ENCODE results near the gene PDGFRB. TPM values are rescaled to one million over a fixed set of nuclear protein-coding genes. Genes with fewer than 3 reads are reported as not detected.

The PDGFRB gene
- total RNA-seq, 1 experiment from 2014 or later: 67.6 TPM

DNA sequence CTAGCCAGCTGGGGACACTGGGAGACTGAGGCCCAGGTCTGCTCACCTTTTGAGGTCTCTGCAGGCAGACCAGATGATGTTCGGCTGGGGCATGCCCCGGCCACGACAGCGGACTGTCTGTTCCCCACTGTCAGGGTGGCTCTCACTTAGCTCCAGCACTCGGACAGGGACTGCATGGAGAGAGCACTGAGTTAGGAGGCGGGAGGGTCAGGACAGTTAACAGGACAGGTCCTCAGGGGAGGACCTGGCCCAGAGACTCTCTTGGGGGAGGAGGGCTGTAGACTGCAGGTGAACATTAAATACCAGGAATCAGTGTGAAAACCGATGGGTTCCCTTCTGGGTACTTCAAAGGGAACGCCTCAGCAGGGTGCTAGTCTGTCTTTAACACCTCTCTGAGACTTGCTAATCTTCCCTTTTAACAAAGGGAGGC lies 25.1 kb downstream of the PDGFRB start:
- no peak for DNase-seq (ENCODE audit: low read depth)

DNA sequence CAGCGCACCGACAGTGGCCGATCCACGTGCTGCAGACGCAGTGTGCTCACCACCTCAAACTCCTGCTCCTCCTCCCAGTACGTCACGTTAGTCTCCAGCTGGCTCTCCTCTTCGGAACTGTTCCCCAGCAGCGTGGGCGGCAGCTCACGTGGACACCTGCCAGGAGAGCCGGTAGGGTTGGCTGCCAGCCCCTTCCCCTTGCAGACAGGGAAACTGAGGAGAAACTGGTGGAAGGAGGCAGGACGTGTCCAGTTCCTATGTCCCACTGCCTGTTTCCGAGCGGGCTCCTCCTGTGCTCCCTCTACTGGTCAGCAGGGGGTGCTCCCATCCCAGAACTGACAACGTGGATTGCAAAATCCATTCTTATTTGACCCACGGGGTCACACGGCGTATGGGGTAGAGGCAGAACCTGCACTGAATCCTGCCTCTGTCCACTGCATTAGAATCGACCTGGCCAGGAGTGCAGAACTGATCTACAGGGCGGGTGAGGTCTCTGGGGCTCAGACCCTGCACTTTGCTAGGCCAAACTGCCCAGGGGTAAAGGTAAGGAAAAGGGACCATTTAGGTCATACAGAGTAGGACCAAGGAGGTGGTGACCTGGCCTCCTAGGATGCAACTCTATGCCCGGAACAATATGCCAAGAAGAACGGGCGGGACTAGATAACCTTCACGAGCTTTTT lies 25.7 kb downstream of the PDGFRB start:
- peak; percentile 57 for DNase-seq (ENCODE audit: low read depth)

DNA sequence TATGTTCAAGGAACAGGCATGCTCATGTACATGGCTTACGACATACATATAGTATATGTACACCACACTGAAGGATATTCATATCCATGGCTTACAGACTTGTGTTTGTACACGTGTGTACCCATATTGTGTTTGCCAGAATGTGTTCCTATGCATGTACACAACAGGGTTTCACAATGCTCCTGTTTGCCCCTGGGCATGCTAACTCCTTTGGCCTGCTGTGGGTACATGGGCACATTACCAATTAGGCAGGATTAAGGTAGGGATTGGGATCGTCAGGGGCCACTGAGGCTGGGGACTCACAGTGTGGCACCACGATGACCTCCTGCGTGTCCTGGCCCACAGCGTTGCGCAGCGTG lies 26.2 kb downstream of the PDGFRB start:
- no peak for DNase-seq (ENCODE audit: low read depth)

DNA sequence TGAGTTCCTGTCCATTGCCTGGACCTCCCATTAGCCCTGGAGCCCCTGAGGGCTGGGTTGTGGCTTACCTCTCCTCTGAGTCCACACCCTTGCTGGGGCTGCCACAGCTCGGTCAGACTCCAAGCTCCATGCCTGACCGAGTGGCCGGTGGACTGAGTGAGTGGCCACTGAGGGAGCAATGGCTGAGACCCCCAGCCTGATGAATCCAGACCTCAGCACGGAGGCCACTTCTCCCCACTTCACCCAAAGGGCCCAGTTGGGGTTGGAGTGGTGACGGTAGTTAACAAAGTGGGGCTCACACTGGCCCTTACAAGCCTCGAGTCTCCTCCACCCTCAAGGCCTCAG lies 28.8 kb downstream of the PDGFRB start:
- no peak for DNase-seq (ENCODE audit: low read depth)

DNA sequence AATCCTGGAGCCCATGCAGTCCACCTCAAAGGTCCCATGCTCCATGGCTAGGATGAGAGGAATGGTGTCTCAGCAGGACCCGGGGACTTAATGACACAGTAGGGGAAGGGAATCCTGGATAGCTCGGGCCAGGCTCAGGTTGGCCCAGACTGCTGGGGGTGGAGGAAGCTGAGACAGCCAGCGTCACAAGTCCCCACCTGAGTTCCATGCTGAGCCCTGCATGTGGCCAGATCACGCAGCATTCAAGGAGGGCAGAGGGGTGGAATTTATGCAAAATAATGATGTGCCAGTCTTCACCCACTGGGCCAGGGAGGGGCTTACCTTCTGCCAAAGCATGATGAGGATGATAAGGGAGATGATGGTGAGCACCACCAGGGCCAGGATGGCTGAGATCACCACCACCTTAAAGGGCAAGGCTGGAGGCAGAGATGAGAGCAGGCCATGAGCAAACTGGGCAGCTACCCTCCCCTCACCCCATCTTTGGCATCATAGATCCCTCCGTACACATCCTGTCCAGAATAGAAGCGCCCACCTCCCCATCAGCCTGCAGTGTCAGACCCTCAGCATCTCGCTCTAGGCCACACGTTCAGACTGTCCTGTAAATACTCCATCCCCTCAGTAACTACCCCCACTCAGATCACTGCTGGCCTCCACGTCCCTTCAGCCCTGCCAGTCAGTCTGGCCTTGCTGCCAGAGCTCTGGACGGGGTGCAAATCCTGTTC lies 29.3 kb downstream of the PDGFRB start:
- DNase-seq (ENCODE audit: low read depth): no peak

DNA sequence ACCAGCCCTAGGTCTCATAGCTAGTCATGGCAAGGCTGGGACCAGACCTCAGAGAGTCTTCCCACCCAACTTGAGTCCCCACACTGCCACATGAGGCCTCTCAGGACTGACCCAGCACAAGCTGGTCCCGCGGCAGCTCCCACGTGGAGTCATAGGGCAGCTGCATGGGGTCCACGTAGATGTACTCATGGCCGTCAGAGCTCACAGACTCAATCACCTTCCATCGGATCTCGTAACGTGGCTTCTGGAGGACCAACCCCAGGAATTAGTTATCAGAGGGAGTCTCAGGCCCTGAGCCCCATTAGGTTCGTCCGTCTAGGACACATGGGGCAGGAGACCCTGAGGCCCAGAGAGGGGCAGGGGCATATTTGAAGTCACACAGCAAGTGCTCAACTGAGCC lies 30.3 kb downstream of the PDGFRB start:
- no peak for DNase-seq (ENCODE audit: low read depth)

DNA sequence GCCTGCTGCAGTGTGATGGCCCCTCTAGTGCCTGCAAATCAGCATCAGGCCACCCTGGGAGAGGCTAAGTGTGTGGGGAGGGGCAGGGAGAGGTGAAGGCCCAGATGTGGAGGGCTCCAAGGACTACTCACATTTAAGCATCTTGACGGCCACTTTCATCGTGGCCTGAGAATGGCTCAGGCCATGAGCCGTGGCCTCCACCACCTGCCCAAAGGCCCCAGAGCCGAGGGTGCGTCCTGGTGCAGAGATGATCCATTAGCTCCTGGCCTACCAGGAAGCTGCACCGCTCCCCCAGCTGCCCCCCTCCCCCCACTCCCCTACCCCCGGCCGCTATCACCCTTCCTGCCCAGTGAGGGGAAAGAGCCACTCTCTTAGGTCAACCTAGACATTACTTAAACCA lies 31.0 kb downstream of the PDGFRB start:
- DNase-seq (ENCODE audit: low read depth): no peak

DNA sequence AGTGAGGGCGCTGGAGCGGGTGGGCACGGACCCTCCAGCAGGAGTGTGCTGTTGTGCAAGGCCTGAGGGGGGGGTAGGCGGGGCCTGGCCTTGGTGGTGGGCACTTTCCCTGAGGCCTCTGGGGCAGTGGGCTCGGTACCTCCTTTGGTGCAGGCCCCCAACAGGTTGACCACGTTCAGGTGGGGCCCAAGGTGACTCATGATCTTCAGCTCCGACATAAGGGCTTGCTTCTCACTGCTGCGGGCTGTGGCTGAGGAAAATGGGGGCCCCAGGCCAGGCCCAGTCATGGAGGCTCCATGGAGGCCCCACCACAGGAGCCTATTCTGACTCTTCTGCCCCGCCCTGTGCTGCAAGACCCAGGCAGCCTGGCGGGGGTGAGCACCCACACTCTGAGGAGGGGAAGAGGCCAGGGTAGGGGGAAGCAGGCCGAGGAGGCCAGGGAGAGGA lies 31.5 kb downstream of the PDGFRB start:
- no peak for DNase-seq (ENCODE audit: low read depth)

DNA sequence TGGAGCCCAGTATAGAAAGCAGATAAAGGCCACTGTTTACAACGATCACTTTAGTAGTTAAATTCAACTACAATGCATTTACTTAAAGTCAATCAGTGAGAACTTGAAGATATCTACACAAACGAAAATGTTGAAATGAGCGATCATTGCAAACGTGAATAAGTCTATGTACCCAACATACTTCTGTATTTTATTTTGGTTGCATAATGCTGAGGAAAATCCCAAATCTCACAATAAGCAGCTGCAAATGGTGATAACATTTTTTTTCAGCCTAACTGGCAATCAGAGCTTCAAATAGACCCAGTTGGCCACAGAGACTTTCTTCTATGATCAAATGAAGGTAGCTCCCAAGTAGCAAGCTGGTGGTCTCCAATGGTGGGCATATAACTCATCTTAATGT lies 32.1 kb downstream of the PDGFRB start:
- no peak for DNase-seq (ENCODE audit: low read depth)

DNA sequence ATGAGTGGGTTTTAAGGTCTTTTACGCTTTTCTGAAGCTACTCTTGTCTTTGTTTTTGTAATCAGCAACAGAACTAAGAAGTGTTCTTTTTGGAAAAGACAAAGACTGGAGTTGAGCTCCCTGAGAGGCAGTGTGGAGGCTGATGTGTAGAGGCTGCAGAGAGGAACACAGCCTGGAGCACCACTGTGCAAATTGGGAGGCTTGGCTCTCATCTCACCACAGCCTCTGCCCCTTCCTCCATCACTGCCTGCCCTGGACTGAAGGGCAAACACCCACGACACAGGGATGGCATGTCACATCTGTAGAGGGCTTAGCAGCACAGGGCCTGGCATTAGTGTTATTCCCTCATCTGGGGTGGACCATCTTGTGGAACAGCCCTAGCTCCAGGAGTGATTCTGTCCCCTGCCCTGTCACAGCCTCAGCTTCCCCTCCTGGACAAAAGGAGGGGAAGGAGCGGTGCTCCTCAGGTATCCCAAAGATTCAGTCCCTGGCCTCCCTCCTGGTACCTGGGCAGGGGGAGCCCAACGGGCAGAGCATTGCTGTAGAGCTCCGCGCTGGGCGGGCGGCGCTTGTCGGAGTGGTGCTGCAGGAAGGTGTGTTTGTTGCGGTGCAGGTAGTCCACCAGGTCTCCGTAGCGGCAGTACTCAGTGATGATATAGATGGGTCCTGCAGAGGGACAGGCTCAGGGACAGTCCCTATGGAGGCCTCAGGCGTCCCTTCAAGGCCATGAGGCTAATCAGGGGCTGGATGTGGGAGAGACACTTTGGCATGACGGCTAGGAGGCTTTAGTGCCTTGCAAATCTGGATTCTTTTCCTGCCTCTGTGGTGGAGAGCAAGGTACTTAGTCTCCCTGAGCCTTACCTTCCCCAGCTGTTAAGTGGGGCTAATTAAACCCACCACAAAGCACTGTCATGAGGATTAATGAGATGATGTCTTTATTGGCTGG lies 32.8 kb downstream of the PDGFRB start:
- no peak for DNase-seq (ENCODE audit: low read depth)

DNA sequence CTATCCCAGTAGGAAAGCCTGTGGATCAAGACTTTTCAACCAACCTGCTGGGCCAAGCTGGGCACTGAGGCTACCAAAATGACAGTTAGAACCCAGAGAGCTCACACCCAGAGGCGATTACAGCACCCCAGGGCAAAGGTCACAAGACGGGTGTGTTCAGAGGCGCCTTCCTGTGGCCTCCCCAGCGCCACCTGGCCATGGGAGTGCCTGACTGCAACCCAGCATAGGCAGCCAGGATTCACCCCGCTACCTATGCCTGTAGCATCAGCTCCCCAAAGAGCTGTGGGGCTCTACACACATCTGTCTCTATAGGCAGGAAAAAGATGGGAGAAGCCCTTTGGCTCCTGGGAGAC lies 33.5 kb downstream of the PDGFRB start:
- DNase-seq (ENCODE audit: low read depth): no peak

DNA sequence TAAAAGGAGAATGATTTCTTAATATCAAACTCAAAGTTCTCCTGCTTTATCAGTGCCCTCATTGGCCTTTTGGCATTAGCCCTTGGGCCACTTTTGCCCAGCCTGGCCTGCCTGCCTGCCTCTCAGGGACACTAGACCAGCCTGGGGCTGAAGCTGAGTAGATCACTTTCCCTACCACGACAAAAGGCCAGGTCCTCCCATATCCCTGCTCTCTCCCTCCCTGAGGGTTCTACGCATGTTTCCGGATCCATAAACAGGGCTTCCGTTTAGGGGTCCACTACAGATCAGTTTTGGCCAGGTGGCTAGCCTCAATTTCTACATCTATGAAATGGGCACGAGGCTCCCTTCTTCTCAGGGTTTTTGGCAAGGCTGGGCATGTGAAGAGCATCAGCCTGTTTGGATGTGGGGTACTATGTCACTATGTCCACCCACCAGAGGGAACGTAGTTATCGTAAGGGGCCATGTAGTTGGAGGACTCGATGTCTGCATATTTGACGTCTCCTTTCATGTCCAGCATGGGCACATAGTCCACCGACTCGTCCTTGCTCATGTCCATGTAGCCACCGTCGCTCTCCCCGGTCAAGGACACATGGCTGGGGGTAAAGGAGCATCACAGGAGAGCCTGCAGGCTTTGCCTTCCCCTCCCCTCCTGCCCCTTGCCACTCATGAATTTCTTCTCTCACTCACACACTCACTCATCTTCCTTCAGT lies 34.0 kb downstream of the PDGFRB start:
- no peak for DNase-seq (ENCODE audit: low read depth)

DNA sequence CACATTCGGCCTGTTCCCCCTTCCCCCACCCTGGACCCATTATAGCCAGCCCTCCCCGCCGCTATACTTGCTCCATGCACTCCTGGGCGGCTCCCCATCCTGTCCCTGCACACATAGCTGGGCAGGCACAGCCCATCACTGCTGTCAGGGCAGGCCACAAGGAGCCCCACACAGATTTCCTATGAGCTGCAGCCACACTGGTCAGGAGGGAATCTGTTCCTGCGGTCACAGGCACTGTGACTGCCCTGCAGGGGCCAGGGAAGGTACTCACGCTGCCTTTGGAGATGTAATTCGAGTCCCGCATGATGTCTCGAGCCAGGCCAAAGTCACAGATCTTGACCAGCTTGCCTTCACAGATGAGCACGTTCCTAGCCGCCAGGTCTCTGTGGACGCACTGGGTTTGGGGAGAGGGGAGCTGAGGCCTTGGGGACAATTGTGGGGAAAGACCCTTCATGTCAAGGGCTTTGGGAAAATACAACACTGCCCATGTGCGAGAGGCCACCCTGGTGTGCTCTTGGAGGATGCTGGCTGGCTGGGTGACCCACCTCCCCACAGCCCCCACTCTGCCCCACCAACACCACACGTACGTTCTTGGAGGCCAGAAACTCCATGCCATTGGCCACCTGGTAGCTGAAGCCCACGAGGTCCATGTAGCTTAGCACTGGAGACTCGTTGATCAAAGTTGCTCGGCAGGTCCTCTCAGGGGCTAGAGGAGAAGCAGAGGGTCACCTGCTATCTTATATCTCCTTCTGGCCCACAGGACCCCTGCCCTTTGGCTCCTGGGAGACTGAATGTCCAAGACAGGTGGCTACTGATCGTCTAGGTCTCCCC lies 34.8 kb downstream of the PDGFRB start:
- no peak for DNase-seq (ENCODE audit: low read depth)

DNA sequence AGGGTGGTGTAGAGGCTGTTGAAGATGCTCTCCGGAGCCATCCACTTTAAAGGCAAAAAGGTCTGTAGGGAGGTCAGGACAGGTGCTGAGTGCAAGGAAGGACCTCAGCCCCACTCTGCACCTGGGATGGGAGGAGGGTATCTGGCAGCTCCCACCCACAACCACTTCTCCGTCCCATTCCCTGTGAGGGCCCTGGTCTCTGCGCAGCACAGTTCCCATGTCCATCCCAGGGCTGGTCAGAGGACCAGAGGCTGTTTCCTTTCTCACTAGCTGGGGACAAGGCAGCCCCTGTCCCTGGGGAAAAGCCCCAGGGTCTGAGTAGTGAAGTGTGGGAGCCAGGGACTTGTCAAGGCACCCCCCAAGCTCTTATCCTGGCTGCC lies 35.6 kb downstream of the PDGFRB start:
- no peak for DNase-seq (ENCODE audit: low read depth)

DNA sequence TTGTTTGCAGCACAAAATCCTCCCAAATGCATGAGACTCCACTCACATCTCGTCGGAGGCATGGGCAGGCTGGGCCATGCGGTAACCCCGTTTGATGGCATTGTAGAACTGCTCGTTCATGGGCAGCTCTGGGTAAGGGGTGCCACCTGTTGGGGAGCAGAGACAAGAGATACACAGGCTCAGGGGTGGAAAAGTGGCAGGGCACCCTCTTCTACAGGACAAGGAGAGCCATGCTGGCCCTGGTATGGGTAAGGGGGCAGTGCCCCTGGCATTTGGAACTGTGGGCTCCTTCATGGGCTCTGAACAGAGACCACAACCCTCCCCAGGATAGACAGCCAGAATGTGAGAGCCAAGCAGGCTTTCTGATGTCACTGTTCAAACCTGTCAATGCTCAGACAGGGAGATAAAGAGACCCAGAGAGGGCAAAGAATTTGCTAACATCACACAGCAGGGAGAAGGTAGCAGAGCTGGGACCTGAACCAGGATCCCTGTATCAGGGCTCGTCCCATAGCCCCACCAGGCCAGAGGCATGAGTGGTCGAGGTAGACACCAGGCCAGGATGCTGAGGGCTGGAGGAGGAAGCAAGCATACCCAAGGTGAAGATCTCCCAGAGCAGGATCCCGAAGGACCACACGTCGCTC lies 36.1 kb downstream of the PDGFRB start:
- DNase-seq (ENCODE audit: low read depth): no peak

DNA sequence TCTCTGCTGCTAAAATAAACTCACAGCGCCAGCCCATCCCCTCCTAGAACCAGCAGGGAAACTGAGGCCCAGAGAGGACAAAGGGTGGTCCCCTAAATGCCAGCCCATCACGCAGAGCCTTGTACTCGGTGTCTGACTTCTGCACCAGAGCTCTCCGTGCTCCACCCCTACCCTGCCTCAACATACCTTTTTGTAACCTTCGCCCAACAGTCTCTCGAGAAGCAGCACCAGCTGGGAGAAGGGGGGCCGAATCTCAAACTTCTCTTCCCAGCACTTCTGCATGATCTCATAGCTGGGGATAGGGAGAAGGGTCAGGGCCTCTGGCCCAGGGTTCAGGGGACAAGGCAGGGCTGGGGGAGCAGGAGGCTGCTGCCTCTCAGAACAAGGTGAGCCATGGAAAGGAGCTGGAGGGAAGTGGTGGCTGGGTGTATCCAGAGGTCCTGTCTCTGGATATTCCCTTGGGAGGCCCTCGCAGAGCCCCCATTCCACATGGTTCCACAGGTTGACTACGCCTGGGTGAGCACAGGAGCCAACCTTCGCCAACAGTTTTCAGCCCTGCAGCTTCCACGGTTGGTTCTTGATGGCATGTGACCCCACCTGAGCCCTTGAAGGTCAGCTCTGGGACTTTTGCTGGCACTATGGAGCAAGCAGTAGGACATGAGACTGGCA lies 37.0 kb downstream of the PDGFRB start:
- no peak for DNase-seq (ENCODE audit: low read depth)

DNA sequence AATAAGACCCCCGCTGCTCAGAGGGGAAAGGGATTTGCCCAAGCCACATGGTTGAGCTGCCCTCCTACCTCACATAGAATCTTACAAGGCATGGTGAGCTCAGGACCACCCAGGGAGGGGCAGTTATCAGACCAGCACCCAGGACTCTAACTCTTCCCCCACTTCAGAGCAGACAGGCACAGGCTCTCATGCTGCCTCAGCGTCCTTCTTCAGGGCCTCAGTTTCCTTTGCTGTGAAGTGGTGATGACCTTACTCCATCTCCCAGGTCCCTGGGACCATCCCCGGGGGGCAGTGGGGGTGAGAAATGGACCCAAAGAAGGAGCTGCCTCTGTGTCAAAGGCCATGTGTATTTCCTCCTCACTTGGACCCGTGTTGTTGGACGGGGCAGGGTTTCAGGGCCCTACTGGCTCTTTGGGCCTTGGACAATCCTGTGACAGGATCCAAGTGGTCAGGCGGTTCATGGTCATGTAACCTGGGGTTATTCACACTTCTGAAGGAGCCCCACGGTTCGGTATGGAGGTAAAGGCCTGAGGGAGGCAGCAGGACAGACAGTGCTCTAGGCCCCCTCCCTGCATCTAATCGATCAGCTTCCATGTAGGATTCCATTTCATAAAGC lies 37.6 kb downstream of the PDGFRB start:
- DNase-seq (ENCODE audit: low read depth): no peak

DNA sequence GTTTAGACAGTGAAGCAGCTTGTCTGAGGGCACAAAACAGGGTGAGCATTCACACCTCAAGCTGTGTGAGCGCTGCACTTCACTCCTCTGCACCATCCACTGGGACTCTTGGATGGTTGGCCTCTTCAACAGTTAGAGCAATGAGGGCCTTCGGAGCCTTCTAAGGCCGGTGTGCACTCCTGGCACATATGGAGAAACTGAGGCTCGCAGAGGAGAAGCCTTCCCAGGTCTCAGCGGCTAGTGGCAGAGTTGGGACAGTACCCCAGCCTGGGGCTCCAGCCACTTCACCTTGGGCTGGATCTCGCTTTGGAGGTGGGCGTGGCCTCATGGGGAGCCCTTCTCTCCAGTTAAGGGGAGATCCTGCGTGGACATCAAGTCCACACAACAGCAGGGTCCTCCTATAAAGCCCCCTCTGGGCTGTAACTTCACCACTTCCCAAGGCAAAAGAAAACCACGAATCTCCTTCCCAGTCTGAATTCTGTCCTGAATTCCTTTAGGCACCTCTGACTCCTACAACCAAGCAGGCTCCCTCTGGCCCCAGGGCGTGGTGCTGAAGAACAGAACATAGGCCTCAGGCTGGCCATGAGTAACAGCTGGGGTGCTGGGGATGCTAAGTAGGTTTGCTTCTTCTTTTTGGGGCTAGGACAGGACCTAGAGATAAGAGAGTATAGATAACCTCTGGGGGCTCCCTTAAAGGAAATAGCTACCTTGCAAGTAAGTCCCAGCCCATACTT lies 38.8 kb downstream of the PDGFRB start:
- peak; percentile 57 for DNase-seq (ENCODE audit: low read depth)
